ENCODE results near the gene SORBS2. TPM values are rescaled to one million over a fixed set of nuclear protein-coding genes. Genes with fewer than 3 reads are reported as not detected.
A peak's percentile ranks its signal among the peaks of the same experiment; 100 is the strongest.

SORBS2 gene
- total RNA-seq, 1 experiment from 2014 or later = 44.5 TPM

DNA sequence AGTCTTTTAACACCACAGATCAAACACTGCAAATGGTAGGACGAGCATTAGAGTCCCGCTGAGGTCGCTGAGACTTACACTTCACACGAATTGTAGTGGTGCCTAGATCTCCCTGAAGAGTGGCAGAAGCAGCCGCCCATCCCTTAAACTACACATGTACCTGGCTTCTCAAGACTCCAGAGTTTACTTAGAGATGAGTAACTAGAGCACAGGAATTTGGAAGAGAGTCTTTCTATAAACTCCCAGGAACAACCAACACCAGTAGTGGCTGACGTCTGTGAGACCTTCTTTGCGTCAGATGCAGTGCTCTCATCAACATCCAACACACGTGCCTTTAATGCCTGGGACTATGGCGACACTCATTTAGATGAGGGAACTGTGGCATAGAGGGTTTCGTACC, 12.6 kb downstream of the SORBS2 start (continued):
- TF ChIP-seq TP53 (CRISPR knock-in tag; IDR thresholded peaks at IDR 0.05) = no peak
- no peak for TF ChIP-seq CREM (CRISPR knock-in tag; IDR thresholded peaks at IDR 0.05)
- TF ChIP-seq NFYB (CRISPR knock-in tag; conservative IDR thresholded peaks at IDR 0.05; ENCODE audit: low read depth) = no peak
- TF ChIP-seq AR (CRISPR knock-in tag; IDR thresholded peaks at IDR 0.05) = no peak
- TF ChIP-seq ZSCAN18 (CRISPR knock-in tag; IDR thresholded peaks at IDR 0.05) = no peak
- TF ChIP-seq ZBTB43 (CRISPR knock-in tag; IDR thresholded peaks at IDR 0.05) = no peak
- TF ChIP-seq, protein P1, sequence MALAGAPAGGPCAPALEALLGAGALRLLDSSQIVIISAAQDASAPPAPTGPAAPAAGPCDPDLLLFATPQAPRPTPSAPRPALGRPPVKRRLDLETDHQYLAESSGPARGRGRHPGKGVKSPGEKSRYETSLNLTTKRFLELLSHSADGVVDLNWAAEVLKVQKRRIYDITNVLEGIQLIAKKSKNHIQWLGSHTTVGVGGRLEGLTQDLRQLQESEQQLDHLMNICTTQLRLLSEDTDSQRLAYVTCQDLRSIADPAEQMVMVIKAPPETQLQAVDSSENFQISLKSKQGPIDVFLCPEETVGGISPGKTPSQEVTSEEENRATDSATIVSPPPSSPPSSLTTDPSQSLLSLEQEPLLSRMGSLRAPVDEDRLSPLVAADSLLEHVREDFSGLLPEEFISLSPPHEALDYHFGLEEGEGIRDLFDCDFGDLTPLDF (CRISPR knock-in tag; IDR thresholded peaks at IDR 0.05) = no peak
- TF ChIP-seq HMGA2 (CRISPR knock-in tag; IDR thresholded peaks at IDR 0.05) = no peak
- TF ChIP-seq NR3C1 (CRISPR knock-in tag; conservative IDR thresholded peaks at IDR 0.05; ENCODE audit: low read depth) = no peak

- Mint-ChIP-seq H3K9me3 (peaks cover 12% of the 10 kb centered on the region; the same call in 1 of the 2 replicates), H3K4me3 (no peak overlapping the region), H3K4me1 (peaks cover 5% of the 10 kb centered on the region; the same call in 1 of the 2 replicates), H3K36me3 (no peaks in the 10 kb centered on the region), H3K27ac (peak overlapping the region; percentile 5; the same call in 1 of the 2 replicates), H3K27me3 (ENCODE audit: low read depth) (no peaks in the 10 kb centered on the region)
- ATAC-seq (no peak), DNase-seq (ENCODE audit: low spot score) (no peak)
- ChIA-PET POLR2A (no interaction called here), CTCF (no interaction called here)
- TF ChIP-seq PREB (CRISPR knock-in tag; IDR thresholded peaks at IDR 0.05; ENCODE audit: borderline replicate concordance) (no peak), E2F5 (CRISPR knock-in tag; IDR thresholded peaks at IDR 0.05) (no peak), ZNF263 (CRISPR knock-in tag; IDR thresholded peaks at IDR 0.05; ENCODE audit: low read depth) (no peak), TEAD1 (CRISPR knock-in tag; IDR thresholded peaks at IDR 0.05) (no peak), MXD4 (CRISPR knock-in tag; IDR thresholded peaks at IDR 0.05; ENCODE audit: borderline replicate concordance) (no peak)
Measured at GRCh38 chr4:185797596-185798338, 14.2 kb downstream of the SORBS2 start.

Data from WTC11 (cell line).